Activated T-helper 2 cell treated with anti-CD3 and anti-CD28 coated beads, Interferon-gamma antibody, Interleukin-2, Interleukin-4, amounts not matched to agents 10 μg/mL and 5 μg/mL and 100 μg/mL, durations not matched to agents 14 hours and 24 hours and 36 hours (primary cell): ENCODE data around the gene GPR171. TPM values are rescaled to one million over a fixed set of nuclear protein-coding genes. Genes with fewer than 3 reads are reported as not detected.

ENCODE experiments used
- DNase-seq: peaks from one replicate; pipeline ENCODE4 v3.0.0; 2021; ENCODE audit warnings: low spot score
- H3K27ac Mint-ChIP-seq: one replicate; pipeline ENCODE4 v1.8.0; 2021; ENCODE audit warnings: mixed read lengths
- H3K27me3 Mint-ChIP-seq: one replicate; pipeline ENCODE4 v1.8.0; 2021; ENCODE audit warnings: low read depth, mixed read lengths
- H3K36me3 Mint-ChIP-seq: one replicate; pipeline ENCODE4 v1.8.0; 2021; ENCODE audit warnings: low read depth, mixed read lengths
- H3K4me1 Mint-ChIP-seq: one replicate; pipeline ENCODE4 v1.8.0; 2021; ENCODE audit warnings: low read depth, mixed read lengths
- H3K4me3 Mint-ChIP-seq: one replicate; pipeline ENCODE4 v1.8.0; 2021; ENCODE audit warnings: low read depth, mild to moderate bottlenecking, moderate library complexity, mixed read lengths
- H3K9me3 Mint-ChIP-seq: one replicate; pipeline ENCODE4 v1.8.0; 2021; ENCODE audit warnings: mixed read lengths
- intact Hi-C: fragments of 100-400 bp; cut with micrococcal nuclease; formaldehyde crosslinking; loops from one replicate; pipeline ENCODE4 v1.15.1; 2023
- total RNA-seq: library from RNA; stranded (reverse); gene quantifications from 2 replicates; pipeline ENCODE4 v1.2.3, GENCODE V29; 2022

GPR171 gene
- total RNA-seq, 1 donor from 2014 or later: 232 TPM

DNA sequence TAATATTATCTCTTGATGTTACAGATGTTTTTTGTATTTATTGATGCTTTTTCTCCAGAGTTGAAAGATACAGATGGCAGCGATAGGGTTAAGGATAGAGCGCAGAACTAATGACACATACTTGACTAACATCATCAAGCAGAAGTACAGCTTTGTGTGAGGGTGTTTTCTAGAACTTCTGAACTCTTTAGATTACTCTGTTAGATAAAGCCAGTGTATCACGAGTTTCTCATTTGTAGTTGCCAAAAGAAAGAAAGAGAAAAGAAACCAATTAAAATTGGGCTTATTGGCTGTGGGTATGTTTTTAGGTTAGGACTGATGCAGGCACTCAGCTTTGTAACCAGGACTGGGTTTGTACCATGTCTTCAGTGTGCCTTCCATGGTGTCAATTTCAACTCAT, 6.6 kb upstream of the GPR171 start:
- Mint-ChIP-seq H3K36me3 (peaks cover 5% of the 10 kb centered on the region), H3K27me3 (no peaks in the 10 kb centered on the region), H3K4me3 (peak overlapping the region; percentile 31), H3K27ac (peak overlapping the region; percentile 75), H3K4me1 (peaks cover 61% of the 10 kb centered on the region), H3K9me3 (no peaks in the 10 kb centered on the region)
- DNase-seq: no peak
- intact Hi-C loops: loop anchor here (1.0 to 10.0 kb wide), 2 partner anchors 18 to 1955 kb away; partner anchors contain the start of gene RAP2B

DNA sequence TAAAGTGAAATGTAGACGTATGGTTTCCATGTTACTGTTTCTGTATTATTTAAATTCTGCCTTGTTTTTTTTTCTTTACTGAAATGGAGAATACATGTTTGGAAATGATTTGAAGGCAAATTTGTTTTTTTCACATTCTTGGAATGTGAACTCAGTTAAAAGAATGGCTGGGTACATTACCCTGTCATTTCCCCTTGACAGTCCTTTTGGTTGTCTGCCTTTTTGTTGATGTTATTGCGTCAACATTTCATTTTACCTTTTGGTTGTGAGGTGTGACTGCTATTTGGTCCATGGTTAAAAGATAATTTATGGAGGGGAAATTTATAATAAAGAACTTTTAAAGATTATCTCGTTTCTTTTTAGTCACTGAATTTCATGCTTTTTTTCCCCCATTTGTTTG, 3.2 kb upstream of the GPR171 start:
- DNase-seq: no peak
- Mint-ChIP-seq H3K4me3 (peak overlapping the region; percentile 45), H3K9me3 (no peaks in the 10 kb centered on the region), H3K4me1 (peaks cover 65% of the 10 kb centered on the region), H3K27me3 (no peaks in the 10 kb centered on the region), H3K27ac (peak overlapping the region; percentile 94), H3K36me3 (peaks cover 24% of the 10 kb centered on the region)
- intact Hi-C loops: loop anchor here (2.0 to 10.0 kb wide), 2 partner anchors 991 to 1959 kb away; partner anchors contain the start of gene RAP2B

DNA sequence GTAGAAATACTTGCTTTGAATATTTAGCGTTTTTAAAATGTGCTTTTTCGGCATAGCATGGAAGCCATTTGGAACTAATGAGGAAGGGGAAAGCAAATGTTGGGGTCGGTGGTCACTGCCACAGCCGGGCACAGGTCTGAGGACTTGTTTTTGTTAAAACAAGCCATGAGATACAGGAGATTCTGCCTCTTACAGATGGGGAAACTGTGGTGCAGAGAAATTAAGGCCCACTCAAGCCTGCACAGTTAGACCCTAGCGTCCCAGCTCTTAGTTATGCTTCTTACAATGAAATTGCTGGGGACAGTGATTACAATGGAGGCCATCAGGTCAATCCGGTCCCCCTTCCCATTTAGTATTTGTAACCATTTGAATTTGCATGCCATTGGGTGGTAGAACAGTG, 2.5 kb upstream of the GPR171 start:
- Mint-ChIP-seq H3K4me1 (peaks cover 58% of the 10 kb centered on the region), H3K36me3 (peaks cover 32% of the 10 kb centered on the region), H3K27ac (peak overlapping the region; percentile 94), H3K4me3 (peak overlapping the region; percentile 45), H3K27me3 (no peaks in the 10 kb centered on the region), H3K9me3 (no peaks in the 10 kb centered on the region)
- DNase-seq: no peak
- intact Hi-C loops: loop anchor here (2.0 to 10.0 kb wide), 2 partner anchors 63 to 1959 kb away; partner anchors contain the start of gene RAP2B

DNA sequence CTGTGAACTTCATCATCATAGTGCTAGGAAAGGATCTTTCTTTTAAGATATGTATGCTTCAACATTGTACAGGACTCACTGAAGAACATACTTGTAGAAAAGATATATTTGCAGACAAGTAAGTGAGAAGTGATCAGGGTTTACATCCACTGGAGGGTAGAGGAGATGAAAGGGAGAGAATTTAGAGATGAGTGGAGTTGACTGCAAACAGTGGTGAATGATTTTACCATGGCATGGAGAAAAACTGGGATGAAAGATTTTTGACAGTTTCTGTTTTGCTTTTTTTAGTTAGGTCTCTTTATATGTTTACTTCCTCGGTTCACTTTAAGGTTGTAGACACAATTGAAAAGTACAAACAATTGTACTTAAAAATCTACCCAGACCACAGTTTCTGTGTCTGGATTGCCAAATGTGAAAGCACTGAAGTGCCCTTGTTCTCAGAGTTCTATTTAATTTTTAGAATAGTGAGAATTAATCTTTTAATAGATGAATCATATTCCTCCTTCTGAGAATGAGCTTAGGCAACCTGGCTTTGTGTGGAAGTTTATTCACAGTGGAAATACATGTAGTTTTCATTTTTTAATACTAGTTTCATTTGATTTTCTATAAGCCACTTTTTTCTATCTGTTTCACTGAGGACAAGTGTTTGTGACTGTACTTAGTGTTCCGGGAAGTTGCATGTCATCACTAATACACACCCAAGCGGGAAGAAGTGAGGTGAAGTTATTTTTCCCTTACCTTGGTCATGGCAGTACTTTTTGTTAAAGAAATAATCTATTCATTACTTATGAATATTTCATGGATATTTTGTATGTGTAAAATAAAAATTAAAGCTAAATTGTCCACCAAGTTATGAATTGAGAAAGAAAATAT, 1.8 kb upstream of the GPR171 start:
- intact Hi-C loops: loop anchor here (1.0 to 10.0 kb wide), 6 partner anchors 64 to 1960 kb away; partner anchors contain the start of gene RAP2B
- no peaks in the 10 kb centered on the region for H3K27me3 Mint-ChIP-seq
- H3K4me3 Mint-ChIP-seq: peak overlapping the region; percentile 67
- H3K4me1 Mint-ChIP-seq: peaks cover 51% of the 10 kb centered on the region
- no peaks in the 10 kb centered on the region for H3K9me3 Mint-ChIP-seq
- DNase-seq: no peak
- H3K27ac Mint-ChIP-seq: peak overlapping the region; percentile 94
- H3K36me3 Mint-ChIP-seq: peaks cover 39% of the 10 kb centered on the region

DNA sequence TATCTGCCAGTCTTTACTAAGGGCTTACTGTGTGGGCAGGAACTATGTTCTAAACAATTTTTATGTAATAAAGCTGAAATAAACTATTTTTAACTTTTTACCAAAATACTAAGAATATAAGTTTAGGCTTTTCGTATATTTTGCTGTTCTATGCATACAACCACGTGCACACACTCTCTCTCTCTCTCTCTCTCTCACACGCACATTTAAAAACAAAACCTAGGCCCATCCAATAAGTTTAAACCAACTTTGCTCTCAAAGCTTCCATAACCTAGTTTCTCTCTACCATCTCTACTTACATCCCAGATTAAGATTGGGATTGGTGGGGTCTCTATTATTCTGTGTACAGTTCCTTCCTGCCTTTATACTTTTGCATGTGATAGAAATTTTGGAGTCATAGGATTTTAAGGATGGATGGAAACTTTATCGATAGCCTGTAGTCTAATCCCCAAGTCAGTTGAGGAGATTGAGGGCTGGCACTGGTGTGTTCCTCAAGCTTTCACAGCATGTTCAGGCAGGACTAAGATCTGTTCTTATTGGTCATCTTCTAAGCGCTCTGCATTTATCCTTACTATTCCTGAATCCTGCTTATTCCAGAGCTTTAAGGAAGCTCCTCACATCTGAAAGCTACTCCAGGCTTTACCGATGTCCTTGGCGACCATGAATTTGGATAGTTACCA, 1.8 kb downstream of the GPR171 start:
- Mint-ChIP-seq H3K27me3 (no peaks in the 10 kb centered on the region), H3K4me1 (peaks cover 41% of the 10 kb centered on the region), H3K36me3 (peaks cover 66% of the 10 kb centered on the region), H3K27ac (peak overlapping the region; percentile 95), H3K9me3 (no peaks in the 10 kb centered on the region), H3K4me3 (peak overlapping the region; percentile 91)
- DNase-seq: no peak
- intact Hi-C loops: loop anchor here (5.0 to 10.0 kb wide), 4 partner anchors 789 to 1964 kb away; partner anchors contain the start of gene RAP2B

DNA sequence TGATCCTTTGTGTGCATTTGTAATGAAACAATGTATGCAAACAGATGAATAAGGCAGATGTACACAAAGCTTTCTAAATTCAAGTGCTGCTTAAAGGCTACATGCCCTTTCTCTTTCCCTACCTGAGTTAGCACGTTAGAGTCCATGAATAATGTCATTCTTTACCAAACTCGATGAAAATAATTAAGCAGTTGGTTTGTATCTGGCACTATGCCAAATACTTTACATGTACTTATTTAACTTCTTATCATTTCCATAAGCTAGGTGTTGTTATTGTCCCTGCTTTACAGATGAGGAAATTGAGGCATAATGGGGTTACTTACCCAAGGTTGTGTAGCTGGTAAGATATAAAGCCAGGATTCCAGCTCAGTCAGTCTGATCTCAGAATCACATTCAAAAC, 2.4 kb downstream of the GPR171 start:
- H3K4me1 Mint-ChIP-seq: peaks cover 39% of the 10 kb centered on the region
- intact Hi-C loops: loop anchor here (5.0 to 10.0 kb wide), 4 partner anchors 788 to 1964 kb away; partner anchors contain the start of gene RAP2B
- no peaks in the 10 kb centered on the region for H3K9me3 Mint-ChIP-seq
- H3K36me3 Mint-ChIP-seq: peaks cover 72% of the 10 kb centered on the region
- no peaks in the 10 kb centered on the region for H3K27me3 Mint-ChIP-seq
- peak overlapping the region; percentile 95 for H3K27ac Mint-ChIP-seq
- DNase-seq: no peak
- H3K4me3 Mint-ChIP-seq: peak overlapping the region; percentile 91

DNA sequence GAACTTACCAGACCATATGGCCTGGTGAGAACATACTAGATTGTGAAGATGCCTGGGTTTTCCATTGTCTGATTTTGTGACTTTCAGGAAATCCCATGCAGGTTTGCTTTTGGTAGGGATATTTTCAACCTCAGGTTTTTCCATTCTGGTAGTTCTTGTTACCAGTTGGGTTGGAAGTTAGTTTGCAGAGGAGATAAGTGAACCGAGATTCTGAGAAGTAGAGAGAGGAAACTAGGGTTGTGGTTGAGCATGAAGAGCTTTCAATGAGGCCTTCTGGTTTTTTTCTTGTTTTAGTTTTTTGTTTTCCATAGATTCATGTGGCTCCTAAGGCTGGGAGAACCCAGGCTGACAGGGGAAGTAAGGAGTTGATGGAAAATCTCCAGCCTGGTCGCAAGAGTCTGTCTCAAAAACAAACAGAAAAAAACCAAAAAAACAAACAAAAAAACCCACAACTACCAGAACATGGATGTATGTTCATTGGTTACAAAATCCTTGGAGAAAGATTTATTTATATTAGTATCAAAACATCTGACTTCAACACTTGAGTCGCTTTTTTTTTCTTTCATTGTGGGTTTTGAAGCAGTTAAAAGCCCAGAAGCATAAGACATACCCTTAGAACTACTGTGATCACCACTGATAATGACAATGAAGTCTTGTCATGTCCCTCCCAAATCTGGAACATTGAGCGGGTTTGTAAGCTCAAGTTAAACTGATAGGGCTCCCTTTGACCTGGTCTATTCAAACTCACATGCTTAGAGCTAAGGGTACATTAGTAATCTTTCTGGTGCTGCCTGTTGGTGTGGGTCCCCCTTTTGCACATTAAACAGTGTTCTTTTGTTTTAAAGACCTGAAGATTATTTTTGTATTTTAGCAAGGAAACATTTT, 3.2 kb downstream of the GPR171 start:
- peak overlapping the region; percentile 95 for H3K27ac Mint-ChIP-seq
- H3K4me3 Mint-ChIP-seq: peak overlapping the region; percentile 91
- intact Hi-C loops: loop anchor here (1.0 to 10.0 kb wide), 7 partner anchors 8 to 1965 kb away; partner anchors contain the start of gene RAP2B
- no peaks in the 10 kb centered on the region for H3K27me3 Mint-ChIP-seq
- H3K36me3 Mint-ChIP-seq: peaks cover 76% of the 10 kb centered on the region
- DNase-seq: no peak
- peaks cover 31% of the 10 kb centered on the region for H3K4me1 Mint-ChIP-seq
- H3K9me3 Mint-ChIP-seq: no peaks in the 10 kb centered on the region

DNA sequence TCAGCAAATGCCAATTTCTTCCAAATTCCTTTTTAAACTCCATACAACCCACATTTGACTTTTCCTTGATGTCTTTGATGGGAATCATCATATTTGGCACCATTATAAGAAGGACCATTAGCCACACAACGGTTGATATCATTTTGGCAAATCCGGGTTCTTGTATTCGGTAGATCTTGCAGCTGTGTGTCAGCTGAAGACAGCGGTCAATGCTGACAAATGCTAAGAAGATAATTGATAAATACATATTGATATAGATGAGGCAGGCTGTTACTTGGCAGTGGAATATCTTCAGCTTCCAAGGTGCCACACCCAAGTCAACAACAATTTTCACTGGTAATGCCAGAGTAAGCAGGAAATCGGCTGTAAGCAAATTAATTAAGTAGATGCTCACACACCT, 4.2 kb downstream of the GPR171 start:
- DNase-seq: no peak
- Mint-ChIP-seq H3K4me1 (peaks cover 26% of the 10 kb centered on the region), H3K36me3 (peaks cover 85% of the 10 kb centered on the region), H3K4me3 (peak overlapping the region; percentile 91), H3K27ac (peak overlapping the region; percentile 95), H3K27me3 (no peaks in the 10 kb centered on the region), H3K9me3 (peaks cover 4% of the 10 kb centered on the region)
- intact Hi-C loops: loop anchor here (1.0 to 2.0 kb wide), 3 partner anchors 8 to 460 kb away; no protein-coding TSS in a partner anchor

DNA sequence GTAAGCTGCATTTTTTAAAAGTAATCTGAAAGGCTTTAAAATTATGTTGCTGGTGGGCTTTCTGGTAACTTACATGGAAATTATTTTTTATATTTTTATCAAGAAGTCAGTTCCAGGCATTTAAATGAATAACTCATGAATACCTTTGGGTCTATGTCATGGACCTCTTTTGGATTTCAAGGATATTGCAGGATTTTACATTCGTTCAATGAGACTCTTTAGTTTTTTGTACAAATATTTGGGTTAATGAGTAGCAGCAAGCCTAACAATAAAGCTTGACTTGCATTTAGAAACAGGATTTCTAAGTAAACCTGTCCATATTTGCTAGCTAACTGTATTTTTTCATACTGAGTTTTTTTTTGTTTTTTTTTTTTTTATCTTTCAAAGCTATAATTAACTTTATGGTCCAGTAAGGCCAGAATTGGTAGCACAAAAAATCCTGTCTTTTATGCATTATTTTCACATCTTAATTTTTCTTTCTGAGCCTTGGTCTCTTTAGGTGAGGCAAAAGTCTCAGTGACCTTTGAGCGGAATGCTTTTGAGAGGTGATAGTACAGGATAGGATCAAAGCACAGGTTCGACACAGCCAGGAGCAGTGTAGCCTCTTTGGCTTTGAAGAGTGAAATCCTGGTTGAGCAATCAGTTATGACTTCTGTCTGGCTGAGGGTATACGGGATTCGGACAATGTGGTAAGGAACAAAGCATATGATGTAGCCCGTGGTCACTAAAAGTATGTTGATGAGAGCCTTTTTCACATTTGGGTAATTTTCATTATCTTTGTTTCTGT, 4.8 kb downstream of the GPR171 start:
- Mint-ChIP-seq H3K9me3 (peaks cover 6% of the 10 kb centered on the region), H3K27ac (peak overlapping the region; percentile 95), H3K27me3 (no peaks in the 10 kb centered on the region), H3K36me3 (peaks cover 90% of the 10 kb centered on the region), H3K4me3 (peak overlapping the region; percentile 91), H3K4me1 (peaks cover 27% of the 10 kb centered on the region)
- intact Hi-C loops: loop anchor here (2.0 kb wide), 1 partner anchor 459 kb away; no protein-coding TSS in a partner anchor
- no peak for DNase-seq

DNA sequence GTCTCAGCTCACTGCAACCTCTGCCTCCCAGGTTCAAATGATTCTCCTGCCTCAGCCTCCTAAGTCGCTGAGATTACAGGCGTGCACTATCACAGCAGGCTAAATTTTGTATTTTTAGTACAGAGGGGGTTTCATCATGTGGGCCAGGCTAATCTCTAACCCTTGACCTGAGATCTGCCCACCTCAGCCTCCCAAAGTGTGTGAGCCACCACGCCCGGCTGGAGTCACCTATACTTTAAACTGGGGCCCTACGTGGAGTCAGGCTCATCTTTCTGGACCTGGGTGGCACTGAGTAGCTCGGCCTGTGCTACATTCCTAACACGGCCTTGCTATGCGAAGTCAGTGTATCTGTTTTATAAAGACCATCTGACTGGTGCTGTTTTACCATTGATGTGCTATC, 5.8 kb downstream of the GPR171 start:
- DNase-seq: no peak
- intact Hi-C loops: no loop called here
- Mint-ChIP-seq H3K4me3 (no peak overlapping the region), H3K36me3 (peaks cover 91% of the 10 kb centered on the region), H3K4me1 (peaks cover 32% of the 10 kb centered on the region), H3K27ac (peak overlapping the region; percentile 28), H3K9me3 (peaks cover 13% of the 10 kb centered on the region), H3K27me3 (no peaks in the 10 kb centered on the region)

DNA sequence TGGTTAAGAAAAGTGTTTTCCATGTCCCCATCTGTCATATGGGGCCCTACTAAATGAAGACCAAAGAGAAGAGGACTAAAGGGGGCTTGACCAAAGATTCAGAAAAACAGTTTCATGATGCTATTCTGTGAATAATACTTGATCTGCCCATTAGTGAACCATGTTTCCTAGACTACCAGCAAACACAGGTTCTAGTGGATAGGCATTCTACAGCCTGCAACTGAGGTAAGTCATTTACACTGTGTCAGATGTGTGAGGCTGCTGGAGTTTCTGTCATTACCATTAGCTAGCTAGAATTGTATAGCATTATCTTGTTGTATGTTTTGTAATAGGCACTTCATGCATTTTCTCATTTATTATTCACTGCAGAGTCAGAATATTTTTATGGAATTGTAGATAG, 6.6 kb downstream of the GPR171 start:
- Mint-ChIP-seq H3K36me3 (peaks cover 86% of the 10 kb centered on the region), H3K4me3 (peak overlapping the region; percentile 2), H3K27me3 (no peaks in the 10 kb centered on the region), H3K9me3 (peaks cover 13% of the 10 kb centered on the region), H3K4me1 (peaks cover 33% of the 10 kb centered on the region), H3K27ac (peak overlapping the region; percentile 46)
- DNase-seq: no peak
- intact Hi-C loops: no loop called here
